ENCODE results near the gene RNF146.
"Not testable (repeated sequence)": the region's sequence is repeated elsewhere in the genome, so short reads cannot be mapped to it uniquely, and the experiment has no call there.

Gene RNF146

GRCh38 chr6:127266178-127266891 is at the start of gene RNF146:
RNF146 (plus strand) TSS chr6:127266864; CDS start chr6:127280339, 13,475 bp downstream.
- peak; percentile 65 for DNase-seq (ENCODE audit: low spot score)

- DNase-seq (ENCODE audit: low spot score): no peak
Measured at GRCh38 chr6:127219869-127220268, 46.8 kb upstream of the RNF146 start.

- DNase-seq (ENCODE audit: low spot score): no peak
Measured at GRCh38 chr6:127221201-127221600, 45.5 kb upstream of the RNF146 start.

- no peak for DNase-seq (ENCODE audit: low spot score)
Measured at GRCh38 chr6:127222418-127222817, 44.2 kb upstream of the RNF146 start.

GRCh38 chr6:127225497-127225896 is 41.2 kb upstream of the RNF146 start:
- DNase-seq (ENCODE audit: low spot score): no peak

GRCh38 chr6:127233819-127234218 is 32.8 kb upstream of the RNF146 start:
- not testable (repeated sequence) for DNase-seq (ENCODE audit: low spot score)

- DNase-seq (ENCODE audit: low spot score): no peak
Measured at GRCh38 chr6:127243501-127243900, 23.2 kb upstream of the RNF146 start.

GRCh38 chr6:127247114-127248096 is 19.3 kb upstream of the RNF146 start:
- no peak for DNase-seq (ENCODE audit: low spot score)

GRCh38 chr6:127249621-127250020 is 17.0 kb upstream of the RNF146 start:
- DNase-seq (ENCODE audit: low spot score): no peak

- no peak for DNase-seq (ENCODE audit: low spot score)
Measured at GRCh38 chr6:127255286-127255685, 11.4 kb upstream of the RNF146 start.

- no peak for DNase-seq (ENCODE audit: low spot score)
Measured at GRCh38 chr6:127262896-127263295, 3.8 kb upstream of the RNF146 start.

GRCh38 chr6:127263481-127263880 is 3.2 kb upstream of the RNF146 start:
- DNase-seq (ENCODE audit: low spot score): no peak

GRCh38 chr6:127266892-127267645 is 405 bp downstream of the RNF146 start:
- peak; percentile 37 for DNase-seq (ENCODE audit: low spot score)

GRCh38 chr6:127267646-127268625 is 1.3 kb downstream of the RNF146 start:
- DNase-seq (ENCODE audit: low spot score): peak; percentile 9

- DNase-seq (ENCODE audit: low spot score): no peak
Measured at GRCh38 chr6:127272576-127272975, 5.9 kb downstream of the RNF146 start.

- no peak for DNase-seq (ENCODE audit: low spot score)
Measured at GRCh38 chr6:127273499-127273898, 6.8 kb downstream of the RNF146 start.

- no peak for DNase-seq (ENCODE audit: low spot score)
Measured at GRCh38 chr6:127276331-127276730, 9.7 kb downstream of the RNF146 start.

- DNase-seq (ENCODE audit: low spot score): no peak
Measured at GRCh38 chr6:127277878-127278843, 11.5 kb downstream of the RNF146 start.

GRCh38 chr6:127279815-127280214 is 13.2 kb downstream of the RNF146 start:
- DNase-seq (ENCODE audit: low spot score): no peak

- DNase-seq (ENCODE audit: low spot score): no peak
Measured at GRCh38 chr6:127282184-127282583, 15.5 kb downstream of the RNF146 start.
